Stimulated activated CD8-positive, alpha-beta memory T cell treated with anti-CD3 and anti-CD28 coated beads, Interleukin-15, amount 100 ng/mL, for 1 hour (primary cell): ENCODE measurements around the gene PM20D2.
"Not testable (repeated sequence)": the region's sequence is repeated elsewhere in the genome, so short reads cannot be mapped to it uniquely, and the experiment has no call there.

ENCODE experiments used
- DNase-seq: peaks from one replicate; pipeline ENCODE4 v3.0.0-alpha.2; 2020; ENCODE audit warnings: low read depth

Gene PM20D2

GRCh38 chr6:89145956-89146717 lies at the start of gene PM20D2:
Gene PM20D2 (plus strand): TSS chr6:89146055. CDS start chr6:89146145, 90 bp downstream.
- DNase-seq, result peak; percentile 35

GRCh38 chr6:89098461-89098860 lies 47.4 kb upstream of the PM20D2 start:
- no peak for DNase-seq

- DNase-seq, result no peak
Observed at GRCh38 chr6:89100114-89100513, 45.7 kb upstream of the PM20D2 start.

- no peak for DNase-seq
Observed at GRCh38 chr6:89110284-89110683, 35.6 kb upstream of the PM20D2 start.

- no peak for DNase-seq
Observed at GRCh38 chr6:89111933-89112332, 33.9 kb upstream of the PM20D2 start.

- DNase-seq, result no peak
Observed at GRCh38 chr6:89116702-89117101, 29.2 kb upstream of the PM20D2 start.

- no peak for DNase-seq
Observed at GRCh38 chr6:89117211-89118108, 28.4 kb upstream of the PM20D2 start, which contains the start of gene SRSF12. Gene SRSF12 (minus strand): TSS chr6:89118071. CDS start chr6:89117887, 184 bp downstream.

- no peak for DNase-seq
Observed at GRCh38 chr6:89118931-89119330, 26.9 kb upstream of the PM20D2 start.

GRCh38 chr6:89120371-89120770 lies 25.5 kb upstream of the PM20D2 start:
- no peak for DNase-seq

GRCh38 chr6:89121934-89122333 lies 23.9 kb upstream of the PM20D2 start:
- DNase-seq, result no peak

- DNase-seq, result no peak
Observed at GRCh38 chr6:89122625-89123024, 23.2 kb upstream of the PM20D2 start.

- not testable (repeated sequence) for DNase-seq
Observed at GRCh38 chr6:89128256-89128671, 17.6 kb upstream of the PM20D2 start.

GRCh38 chr6:89131599-89131998 lies 14.3 kb upstream of the PM20D2 start:
- DNase-seq, result no peak

- no peak for DNase-seq
Observed at GRCh38 chr6:89132057-89132456, 13.8 kb upstream of the PM20D2 start.

- DNase-seq, result no peak
Observed at GRCh38 chr6:89133981-89134380, 11.9 kb upstream of the PM20D2 start.

- DNase-seq, result no peak
Observed at GRCh38 chr6:89134723-89135122, 11.1 kb upstream of the PM20D2 start.

GRCh38 chr6:89138173-89138572 lies 7.7 kb upstream of the PM20D2 start:
- DNase-seq, result no peak

GRCh38 chr6:89139509-89140346 lies 6.1 kb upstream of the PM20D2 start:
- DNase-seq, result no peak

GRCh38 chr6:89140347-89141156 lies 5.3 kb upstream of the PM20D2 start:
- DNase-seq, result no peak

- DNase-seq, result no peak
Observed at GRCh38 chr6:89144354-89144906, 1.4 kb upstream of the PM20D2 start.
